GM18520 (cell line): ENCODE measurements around the gene HYAL2.
"Not testable (repeated sequence)": the region's sequence is repeated elsewhere in the genome, so short reads cannot be mapped to it uniquely, and the experiment has no call there.

Experiments used
- ATAC-seq: cut with Tn5 transposase; IDR thresholded peaks from one replicate; pipeline ENCODE4 v1.9.1; 2021; ENCODE audit not compliant: unreplicated experiment

HYAL2 gene

GRCh38 chr3:50293079-50293801 is 29.3 kb downstream of the HYAL2 start:
- ATAC-seq = no peak

- ATAC-seq = peak; percentile 93
Measured at GRCh38 chr3:50292159-50293078, 30.1 kb downstream of the HYAL2 start, which contains the start of gene IFRD2. Gene IFRD2 (minus strand): TSS chr3:50292429. CDS start chr3:50292274, 155 bp downstream.

GRCh38 chr3:50290161-50290641 is 32.3 kb downstream of the HYAL2 start:
- no peak for ATAC-seq

- no peak for ATAC-seq
Measured at GRCh38 chr3:50289130-50289529, 33.4 kb downstream of the HYAL2 start.

- no peak for ATAC-seq
Measured at GRCh38 chr3:50288387-50289007, 34.0 kb downstream of the HYAL2 start.

GRCh38 chr3:50287262-50287661 is 35.3 kb downstream of the HYAL2 start:
- no peak for ATAC-seq

GRCh38 chr3:50286322-50287227 is 36.0 kb downstream of the HYAL2 start:
- ATAC-seq = no peak

- not testable (repeated sequence) for ATAC-seq
Measured at GRCh38 chr3:50284121-50284520, 38.4 kb downstream of the HYAL2 start.

- ATAC-seq = no peak
Measured at GRCh38 chr3:50279255-50280016, 43.1 kb downstream of the HYAL2 start.

GRCh38 chr3:50278880-50279224 is 43.7 kb downstream of the HYAL2 start, which contains the start of gene LSMEM2:
Gene LSMEM2 (plus strand): TSS chr3:50279087. CDS start chr3:50279114, 27 bp downstream.
- no peak for ATAC-seq

- ATAC-seq = no peak
Measured at GRCh38 chr3:50278123-50278879, 44.2 kb downstream of the HYAL2 start.

- no peak for ATAC-seq
Measured at GRCh38 chr3:50276762-50277101, 45.8 kb downstream of the HYAL2 start.

GRCh38 chr3:50275996-50276761 is 46.4 kb downstream of the HYAL2 start:
- no peak for ATAC-seq

- ATAC-seq = no peak
Measured at GRCh38 chr3:50275141-50275995, 47.2 kb downstream of the HYAL2 start.

- no peak for ATAC-seq
Measured at GRCh38 chr3:50274371-50275104, 48.0 kb downstream of the HYAL2 start.

- ATAC-seq = no peak
Measured at GRCh38 chr3:50273689-50274065, 48.9 kb downstream of the HYAL2 start.
